ENCODE data around the gene ZNF587.
"Not testable (repeated sequence)": the region's sequence is repeated elsewhere in the genome, so short reads cannot be mapped to it uniquely, and the experiment has no call there.

ZNF587 gene

GRCh38 chr19:57887195-57887941, 37.7 kb downstream of the ZNF587 start:
- DNase-seq (ENCODE audit: low read depth) = no peak

GRCh38 chr19:57888107-57888559, 38.5 kb downstream of the ZNF587 start:
- DNase-seq (ENCODE audit: low read depth) = no peak

GRCh38 chr19:57888560-57889231, 39.0 kb downstream of the ZNF587 start, which contains the start of gene ZNF814:
Gene ZNF814, minus strand, starts transcription at chr19:57889037. Its CDS starts 235 bp downstream, at chr19:57888802.
- DNase-seq (ENCODE audit: low read depth) = peak; percentile 78

- not testable (repeated sequence) for DNase-seq (ENCODE audit: low read depth)
Measured at GRCh38 chr19:57890706-57891105, 41.0 kb downstream of the ZNF587 start.

GRCh38 chr19:57900311-57900710, 50.7 kb downstream of the ZNF587 start:
- no peak for DNase-seq (ENCODE audit: low read depth)

GRCh38 chr19:57903618-57904184, 54.0 kb downstream of the ZNF587 start:
- DNase-seq (ENCODE audit: low read depth) = no peak

GRCh38 chr19:57905258-57905657, 55.6 kb downstream of the ZNF587 start:
- no peak for DNase-seq (ENCODE audit: low read depth)

- no peak for DNase-seq (ENCODE audit: low read depth)
Measured at GRCh38 chr19:57907394-57907793, 57.7 kb downstream of the ZNF587 start.

GRCh38 chr19:57914531-57914930, 64.9 kb downstream of the ZNF587 start:
- no peak for DNase-seq (ENCODE audit: low read depth)
